Measurements from ENCODE around the gene R3HDM1.

Gene R3HDM1

GRCh38 chr2:135657806-135658582, 126.7 kb downstream of the R3HDM1 start:
- Histone ChIP-seq H3K4me3 (no peak overlapping the region), H3K4me1 (no peaks in the 10 kb centered on the region), H3K27ac (no peak overlapping the region), H3K36me3 (peaks cover 22 to 31% (median 23%) of the 10 kb centered on the region in 3 donors), H3K9me3 (no peaks in the 10 kb centered on the region), H3K27me3 (no peaks in the 10 kb centered on the region)
- DNase-seq = no peak
- intact Hi-C loops (cut with DNase I; ENCODE audit: low total_unique reads) = loop anchor here (5.0 kb wide), 1 partner anchor 289 kb away; no protein-coding TSS in a partner anchor
- no peak for TF ChIP-seq CTCF (IDR thresholded peaks at IDR 0.05)

- no peak overlapping the region for H3K4me3 ChIP-seq
- DNase-seq = no peak
- peaks cover 12 to 18% (median 17%) of the 10 kb centered on the region in 3 donors for H3K36me3 ChIP-seq
Observed at GRCh38 chr2:135662088-135662487, 130.8 kb downstream of the R3HDM1 start.

GRCh38 chr2:135663148-135663700, 131.9 kb downstream of the R3HDM1 start:
- intact Hi-C loops (cut with DNase I; ENCODE audit: low total_unique reads) = no loop called here
- Histone ChIP-seq H3K27ac (no peak overlapping the region), H3K27me3 (no peaks in the 10 kb centered on the region), H3K4me1 (no peaks in the 10 kb centered on the region), H3K4me3 (no peak overlapping the region), H3K36me3 (peaks cover 12 to 18% (median 15%) of the 10 kb centered on the region in 3 donors), H3K9me3 (no peaks in the 10 kb centered on the region)
- no peak for DNase-seq
- TF ChIP-seq CTCF (IDR thresholded peaks at IDR 0.05) = no peak

More at GRCh38 chr2:135662088-135662487, 130.8 kb downstream of the R3HDM1 start:
- Histone ChIP-seq H3K4me1 (no peaks in the 10 kb centered on the region), H3K27me3 (no peaks in the 10 kb centered on the region), H3K27ac (no peak overlapping the region), H3K9me3 (no peaks in the 10 kb centered on the region)
- no peak for TF ChIP-seq CTCF (IDR thresholded peaks at IDR 0.05)
- intact Hi-C loops (cut with DNase I; ENCODE audit: low total_unique reads) = no loop called here

- intact Hi-C loops (cut with DNase I; ENCODE audit: low total_unique reads) = no loop called here
Observed at GRCh38 chr2:135664623-135665068, 133.4 kb downstream of the R3HDM1 start.

GRCh38 chr2:135667045-135667444, 135.8 kb downstream of the R3HDM1 start:
- no peaks in the 10 kb centered on the region for H3K9me3 ChIP-seq
- intact Hi-C loops (cut with DNase I; ENCODE audit: low total_unique reads) = no loop called here
- peaks cover 3 to 11% (median 9%) of the 10 kb centered on the region in 3 donors for H3K36me3 ChIP-seq
- H3K4me3 ChIP-seq = no peak overlapping the region
- no peaks in the 10 kb centered on the region for H3K27me3 ChIP-seq
- TF ChIP-seq CTCF (IDR thresholded peaks at IDR 0.05) = no peak
- no peak overlapping the region for H3K27ac ChIP-seq
- DNase-seq = no peak
- no peaks in the 10 kb centered on the region for H3K4me1 ChIP-seq

More at GRCh38 chr2:135664623-135665068, 133.4 kb downstream of the R3HDM1 start:
- Histone ChIP-seq H3K36me3 (peaks cover 7 to 14% (median 12%) of the 10 kb centered on the region in 3 donors), H3K4me1 (no peaks in the 10 kb centered on the region), H3K27ac (no peak overlapping the region), H3K9me3 (no peaks in the 10 kb centered on the region), H3K4me3 (no peak overlapping the region), H3K27me3 (no peaks in the 10 kb centered on the region)
- DNase-seq = no peak
- no peak for TF ChIP-seq CTCF (IDR thresholded peaks at IDR 0.05)

Data from tibial artery (tissue), 4 donors.